GM18498 (cell line): ENCODE results near the gene NUP58.

Source experiments
- ATAC-seq: cut with Tn5 transposase; IDR thresholded peaks from one replicate; pipeline ENCODE4 v1.9.1; 2021; ENCODE audit warnings: mild to moderate bottlenecking, moderate library complexity; ENCODE audit not compliant: unreplicated experiment

NUP58 gene

DNA sequence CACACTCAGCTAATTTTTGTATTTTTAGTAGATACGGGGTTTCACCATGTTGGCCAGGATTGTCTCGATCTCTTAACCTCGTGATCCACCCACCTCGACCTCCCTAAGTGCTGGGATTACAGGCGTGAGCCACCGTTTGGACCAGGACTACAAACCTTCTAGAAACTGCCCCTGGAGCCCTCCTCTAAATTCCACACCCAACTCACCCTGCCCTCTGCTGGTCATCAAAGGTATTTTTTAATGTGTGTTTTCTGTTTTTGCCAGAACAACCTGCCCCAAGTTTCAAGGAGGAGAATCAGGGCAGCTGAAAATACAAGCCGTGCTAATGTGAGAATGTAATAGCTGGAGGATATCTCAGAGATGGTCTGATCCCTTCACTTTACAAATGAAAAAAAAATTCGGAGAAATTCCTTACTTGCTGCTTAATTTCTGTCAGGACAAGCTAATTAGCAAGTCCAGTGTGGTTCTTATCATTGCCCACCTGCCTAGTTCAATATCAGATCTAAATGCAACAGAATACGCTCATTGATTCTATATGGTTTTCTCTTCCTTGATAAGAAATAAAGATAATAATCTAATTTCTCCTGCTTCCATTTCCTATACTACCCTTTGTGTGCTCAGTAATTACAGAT lies 74.4 kb downstream of the NUP58 start:
- ATAC-seq: no peak

DNA sequence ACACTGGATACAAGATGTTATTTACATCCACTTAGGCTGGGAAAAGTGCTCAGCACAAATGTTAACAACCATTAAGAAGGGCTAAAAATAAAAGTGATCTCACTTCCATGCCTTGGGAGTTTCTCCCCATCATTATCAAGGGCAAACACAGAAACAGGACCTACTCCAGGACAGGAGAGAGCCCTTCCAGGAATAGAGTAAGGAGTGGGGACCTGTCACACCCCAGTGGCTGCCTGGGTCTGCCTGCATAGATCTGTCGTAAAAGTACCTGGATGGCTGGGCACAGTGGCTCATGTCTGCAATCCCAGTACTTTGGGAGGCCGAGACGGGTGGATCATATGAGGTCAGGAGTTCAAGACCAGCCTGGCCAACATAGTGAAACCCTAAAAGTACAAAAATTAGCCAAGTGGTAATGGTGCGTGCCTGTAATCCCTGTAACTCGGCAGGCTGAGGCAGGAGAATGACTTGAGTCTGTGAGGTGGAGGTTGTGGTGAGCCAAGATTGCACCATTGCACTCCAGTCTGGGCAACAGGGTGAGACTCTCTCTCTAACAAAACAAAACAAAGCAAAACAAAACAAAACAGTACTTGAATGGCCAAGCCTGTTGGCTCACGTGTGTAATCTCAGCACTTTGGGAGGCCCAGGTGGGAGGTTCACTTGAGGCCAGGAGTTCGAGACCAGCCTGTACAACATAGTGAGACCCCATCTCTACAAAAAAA lies 76.0 kb downstream of the NUP58 start:
- ATAC-seq: no peak

DNA sequence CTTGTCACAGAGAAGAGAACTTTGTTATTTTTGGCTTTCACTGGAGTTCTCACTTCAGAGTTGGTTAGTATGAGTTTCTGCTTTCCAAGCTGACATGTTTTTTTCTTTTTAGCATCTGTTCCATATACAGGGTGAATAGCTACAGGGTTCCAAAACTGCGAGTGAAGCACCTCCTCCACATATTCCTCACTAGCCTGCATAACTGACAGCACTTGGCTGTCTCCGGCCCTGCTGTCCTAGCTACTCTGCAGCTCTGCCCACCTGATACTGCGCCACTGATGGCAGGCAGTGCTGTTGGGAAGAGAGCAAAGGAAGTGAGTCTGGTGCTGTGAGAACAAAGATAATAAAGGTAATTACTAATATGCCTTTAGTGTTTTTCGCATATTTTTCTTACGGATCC lies 77.1 kb downstream of the NUP58 start:
- ATAC-seq: no peak

DNA sequence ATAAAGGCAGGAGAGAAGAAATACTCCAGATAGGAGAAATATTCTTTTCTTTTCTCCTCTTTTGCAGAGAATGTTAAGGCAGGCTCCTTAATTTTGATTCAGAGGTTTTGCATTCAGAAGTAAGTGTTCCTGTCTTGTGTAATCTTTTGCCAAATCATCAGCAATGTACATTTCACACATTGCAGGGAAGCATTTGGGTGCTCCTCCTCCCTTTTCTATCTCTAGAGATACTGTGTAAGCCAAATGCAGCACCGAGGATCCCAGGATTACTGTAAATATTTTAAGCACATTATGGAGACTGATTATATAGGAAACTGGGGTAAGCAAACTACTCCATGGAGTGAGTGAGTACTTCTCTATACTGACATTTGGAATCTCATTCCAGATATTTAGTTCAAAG lies 77.6 kb downstream of the NUP58 start:
- ATAC-seq: no peak

DNA sequence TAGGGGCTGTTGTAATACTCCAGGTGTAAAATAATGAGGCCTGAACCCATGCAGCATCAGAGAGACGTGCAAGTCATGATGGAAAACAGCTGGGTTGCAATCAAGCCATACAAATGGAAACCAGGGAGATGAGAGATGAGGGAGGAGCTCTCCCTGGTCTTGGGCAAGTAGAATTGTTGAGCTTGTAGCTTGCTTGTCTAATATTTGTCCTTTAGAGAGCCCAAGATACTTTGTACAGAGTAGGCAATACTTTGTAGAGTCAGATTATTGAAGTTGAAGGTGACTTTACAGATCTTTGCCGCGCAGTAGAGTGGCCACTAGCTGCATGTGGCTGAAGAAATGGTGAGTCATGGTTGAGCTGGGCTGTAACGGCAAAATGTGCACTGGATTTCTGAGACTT lies 78.7 kb downstream of the NUP58 start:
- ATAC-seq: no peak

DNA sequence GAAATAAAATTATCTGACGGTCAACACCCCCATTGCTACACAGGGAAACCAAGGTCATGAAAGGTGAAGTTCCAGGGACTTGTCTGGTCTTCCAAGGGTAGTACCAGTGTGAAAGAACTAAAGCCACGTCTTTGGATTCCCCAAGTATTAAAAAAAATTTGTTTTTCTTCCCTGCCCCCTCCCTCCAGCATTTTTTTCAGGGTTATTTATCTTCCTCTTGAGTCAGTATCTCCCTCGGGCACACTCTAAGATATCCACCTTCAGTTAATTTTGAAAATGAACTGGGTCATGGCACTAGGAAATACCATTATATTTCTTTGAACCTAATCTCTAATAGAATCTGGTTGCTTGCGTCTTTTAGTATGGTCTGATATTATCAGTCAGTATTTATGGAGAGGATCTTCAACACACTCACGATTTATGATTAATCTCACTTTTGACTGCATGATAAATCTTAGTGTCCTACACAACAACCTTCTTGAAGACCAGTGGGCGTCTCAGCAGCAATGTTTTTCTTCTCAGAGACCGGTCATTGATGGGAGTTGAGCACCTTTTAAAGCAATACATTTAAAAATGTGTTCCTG lies 79.4 kb downstream of the NUP58 start:
- ATAC-seq: no peak

DNA sequence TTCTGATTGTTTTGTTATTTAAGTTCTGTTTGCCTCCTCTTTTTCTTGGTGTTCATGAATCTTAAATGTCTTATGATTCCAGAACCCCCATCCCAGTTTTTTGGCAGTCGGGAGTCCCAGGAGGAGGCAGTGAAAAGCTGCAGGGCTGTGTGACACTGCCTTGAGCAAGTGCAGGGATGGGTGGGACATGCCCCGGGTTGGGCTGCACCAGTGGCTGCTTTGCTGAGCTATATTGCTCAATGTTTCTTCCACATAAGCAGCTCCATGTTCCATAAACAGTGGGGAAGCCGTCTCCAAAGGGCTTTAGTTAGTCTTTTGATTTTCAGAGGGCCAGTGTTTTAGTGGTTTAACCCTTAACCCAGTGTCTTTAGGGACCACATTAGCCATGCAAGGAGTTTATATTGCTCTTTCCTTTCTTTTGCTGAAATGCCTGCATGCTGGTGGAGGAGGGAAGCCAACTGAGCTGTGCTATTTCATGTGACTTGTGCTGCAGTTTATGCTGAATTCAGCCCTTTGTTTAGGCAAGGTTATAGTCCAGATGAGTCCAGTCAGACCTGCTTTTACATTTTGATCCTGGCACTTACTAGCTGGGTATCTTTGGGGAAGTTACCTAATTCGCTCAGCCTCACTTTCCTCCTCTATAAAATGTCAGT lies 83.5 kb downstream of the NUP58 start:
- ATAC-seq: no peak

DNA sequence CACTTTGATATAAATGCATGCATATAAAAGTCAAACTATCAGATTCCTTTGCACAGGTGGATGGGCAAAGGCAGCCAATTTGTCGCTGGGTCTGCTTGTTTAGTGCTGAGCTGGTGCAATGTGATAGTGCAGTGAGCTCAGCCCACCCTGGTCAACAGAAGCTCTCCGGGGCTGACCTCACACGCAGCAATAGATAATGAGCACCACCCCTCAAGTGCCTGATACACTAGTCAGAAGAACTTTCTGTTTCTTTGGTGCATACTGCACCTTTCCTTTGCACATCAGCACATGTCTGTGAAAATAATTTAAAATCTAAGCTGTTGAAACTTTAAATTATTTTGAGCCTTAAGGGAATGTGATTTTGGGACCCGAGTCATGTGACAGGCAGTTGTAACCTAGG lies 90.5 kb downstream of the NUP58 start:
- no peak for ATAC-seq
